ENCODE measurements around the gene PLEKHH2. TPM values are rescaled to one million over a fixed set of nuclear protein-coding genes. Genes with fewer than 3 reads are reported as not detected.

The PLEKHH2 gene
- total RNA-seq, 4 donors from 2014 or later, result 9.8 to 32.3 (median 27.0) TPM

DNA sequence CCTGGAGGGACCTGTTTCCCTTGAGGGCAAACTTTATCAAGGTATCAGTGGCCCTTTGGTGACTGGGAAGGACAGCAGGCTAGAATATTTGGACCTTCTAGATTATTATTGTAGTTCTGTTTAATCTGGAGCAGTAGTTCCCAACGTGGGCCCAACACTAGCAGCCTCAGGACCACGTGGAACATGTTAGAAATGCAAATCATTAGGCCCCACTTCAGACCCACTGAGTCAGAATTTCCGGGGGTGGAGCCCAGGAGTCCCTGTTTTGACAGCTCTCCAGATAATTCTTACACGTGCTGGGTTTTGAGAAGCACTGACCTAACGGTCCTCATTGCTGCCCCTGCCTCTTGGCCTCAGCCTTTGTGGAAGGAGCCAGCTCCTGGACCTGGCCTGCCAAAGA, 111.3 kb downstream of the PLEKHH2 start:
- no peak for TF ChIP-seq CTCF (IDR thresholded peaks at IDR 0.05)
- no peak for ATAC-seq (ENCODE audit: low FRiP score)
- DNase-seq (ENCODE audit: low spot score), result no peak

DNA sequence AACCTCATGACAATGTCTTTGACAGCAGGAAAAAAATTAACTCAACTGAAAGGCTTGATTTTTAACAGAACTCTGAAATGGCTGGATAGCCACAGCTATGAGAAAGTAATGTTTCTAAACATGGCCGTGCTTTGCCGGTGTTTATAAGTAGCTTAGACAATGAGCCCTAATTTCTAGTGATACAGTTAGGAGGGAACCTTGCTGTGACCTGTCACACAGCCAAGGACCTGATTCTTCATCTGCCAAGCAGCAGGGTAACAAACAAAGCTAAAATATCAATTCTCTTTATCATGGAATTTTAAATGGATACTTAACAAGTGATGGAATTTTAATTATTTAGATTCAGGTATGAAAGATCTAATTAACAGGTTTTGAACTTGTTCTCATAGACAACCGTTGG, 112.5 kb downstream of the PLEKHH2 start:
- ATAC-seq (ENCODE audit: low FRiP score), result no peak
- no peak for DNase-seq (ENCODE audit: low spot score)
- no peak for TF ChIP-seq CTCF (IDR thresholded peaks at IDR 0.05)

GRCh38 chr2:43751476-43751990, 114.5 kb downstream of the PLEKHH2 start:
- TF ChIP-seq CTCF (IDR thresholded peaks at IDR 0.05), result no peak
- DNase-seq (ENCODE audit: low spot score) (no peak), ATAC-seq (ENCODE audit: low FRiP score) (no peak)

- TF ChIP-seq CTCF (IDR thresholded peaks at IDR 0.05), result no peak
Observed at GRCh38 chr2:43752302-43752701, 115.2 kb downstream of the PLEKHH2 start.

GRCh38 chr2:43754180-43754579, 117.1 kb downstream of the PLEKHH2 start:
- no peak for TF ChIP-seq CTCF (IDR thresholded peaks at IDR 0.05)
- no peak for ATAC-seq (ENCODE audit: low FRiP score)
- DNase-seq (ENCODE audit: low spot score), result no peak

More at GRCh38 chr2:43752302-43752701, 115.2 kb downstream of the PLEKHH2 start:
- no peak for DNase-seq (ENCODE audit: low spot score)
- no peak for ATAC-seq (ENCODE audit: low FRiP score)

DNA sequence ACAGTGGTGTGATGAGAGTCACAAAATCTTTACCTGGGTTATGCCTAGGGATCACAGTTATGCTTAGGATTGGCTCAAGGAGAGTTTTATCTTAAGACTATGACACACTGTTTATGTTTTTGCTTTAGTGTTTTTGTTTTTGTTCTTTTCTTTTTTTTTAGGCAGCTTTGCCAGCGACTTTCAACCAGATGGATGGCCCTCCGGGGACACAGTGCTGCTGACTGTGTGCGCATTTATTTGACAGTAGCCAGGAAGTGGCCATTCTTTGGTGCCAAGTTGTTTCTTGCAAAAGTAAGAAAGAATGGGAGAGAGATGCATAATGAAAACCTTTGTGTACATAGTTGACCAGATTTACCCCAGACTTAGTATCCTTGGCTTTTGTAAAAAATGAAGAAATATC, 121.7 kb downstream of the PLEKHH2 start:
- TF ChIP-seq CTCF (IDR thresholded peaks at IDR 0.05), result no peak
- peak; percentile 10 for ATAC-seq (ENCODE audit: low FRiP score)
- DNase-seq (ENCODE audit: low spot score), result no peak

GRCh38 chr2:43759195-43759594, 122.1 kb downstream of the PLEKHH2 start:
- DNase-seq (ENCODE audit: low spot score) (no peak), ATAC-seq (ENCODE audit: low FRiP score) (peak; percentile 41)
- TF ChIP-seq CTCF (IDR thresholded peaks at IDR 0.05), result no peak

All from omental fat pad (tissue), 4 donors.